Stimulated activated CD8-positive, alpha-beta memory T cell treated with anti-CD3 and anti-CD28 coated beads, Interleukin-12 subunit alpha, Interleukin-12 subunit beta, amount 100 ng/mL, for 4 hours (primary cell): Measurements from ENCODE around the gene MAB21L2.
"Not testable (repeated sequence)": the region's sequence is repeated elsewhere in the genome, so short reads cannot be mapped to it uniquely, and the experiment has no call there.

ENCODE experiments used
- DNase-seq: peaks from one replicate; pipeline ENCODE4 v3.0.0-alpha.2; 2020; ENCODE audit warnings: low read depth

Gene MAB21L2

DNA sequence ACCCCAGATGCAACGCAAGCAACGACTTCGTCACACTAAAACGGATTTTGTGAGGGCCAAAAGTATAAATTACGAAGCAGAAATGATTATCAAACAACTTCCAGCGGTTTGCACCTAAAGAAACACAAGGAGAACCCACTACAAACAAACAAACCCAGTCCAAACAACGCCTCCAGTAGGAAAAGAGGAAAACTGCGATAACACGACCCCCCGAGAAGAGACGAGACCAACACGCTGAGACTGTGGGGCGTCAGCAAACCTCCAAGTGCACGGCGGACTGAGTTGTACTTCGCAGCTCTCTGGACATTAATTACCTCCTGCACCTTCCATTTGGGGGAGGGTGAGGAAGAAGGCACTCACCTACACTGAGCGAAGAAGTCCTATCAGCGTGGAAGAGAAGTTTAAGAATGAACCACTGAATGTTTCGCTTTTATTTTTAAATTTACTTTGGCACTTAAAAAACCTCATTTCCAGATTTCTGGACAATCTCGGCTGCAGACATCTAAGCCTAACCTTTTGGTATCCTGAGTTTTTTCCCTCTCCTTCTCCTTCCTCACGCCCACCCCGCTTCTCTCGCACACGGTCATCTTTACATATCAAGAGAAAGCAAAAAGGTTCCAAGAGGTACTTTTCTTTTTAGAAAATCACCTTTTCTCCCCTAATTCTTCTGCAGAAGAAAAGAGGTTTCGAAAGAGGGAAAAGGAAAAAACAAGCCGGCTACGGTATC lies at the start of gene MAB21L2:
Gene MAB21L2, plus strand, starts transcription at position 6 of the 727 bp plus-strand sequence. CDS start 879 bp downstream, outside the sequence.
- DNase-seq = no peak

DNA sequence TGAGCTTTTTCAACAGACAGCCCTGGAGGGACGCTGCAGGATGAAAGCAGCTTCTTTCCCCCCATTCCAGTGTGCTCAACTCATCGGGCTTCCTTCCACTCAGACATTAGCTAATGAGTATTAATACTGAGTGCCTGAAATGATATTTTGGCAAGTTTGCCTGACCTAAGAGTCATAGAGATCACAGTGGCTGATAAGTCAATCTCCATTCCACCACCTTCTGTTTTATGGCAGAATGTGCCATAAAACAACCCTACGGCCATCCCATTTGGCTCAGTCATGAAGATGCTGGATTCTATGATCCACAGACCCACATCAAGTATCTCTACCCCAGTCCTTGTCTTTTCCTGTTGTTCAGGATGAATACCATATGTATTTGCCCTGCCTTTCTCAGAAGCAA lies 48.3 kb upstream of the MAB21L2 start:
- no peak for DNase-seq

DNA sequence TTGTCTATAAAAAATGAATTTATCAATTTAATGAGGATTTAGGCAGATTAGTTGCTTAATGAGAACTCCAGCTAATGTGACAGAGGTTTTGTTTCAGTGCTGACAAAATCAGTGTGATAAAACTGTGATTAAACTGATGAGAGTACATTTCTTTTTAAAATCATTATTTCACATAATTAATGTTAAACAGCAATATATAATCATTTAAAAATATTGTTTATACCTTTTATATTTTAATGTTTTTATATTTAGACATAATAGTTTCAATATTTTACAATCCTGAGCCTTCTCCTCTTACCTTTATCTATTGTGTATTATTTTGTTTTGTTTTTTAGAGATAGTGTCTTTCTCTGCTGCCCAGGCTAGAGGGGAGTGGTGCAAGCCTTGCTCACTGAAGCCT lies 47.1 kb upstream of the MAB21L2 start:
- no peak for DNase-seq

DNA sequence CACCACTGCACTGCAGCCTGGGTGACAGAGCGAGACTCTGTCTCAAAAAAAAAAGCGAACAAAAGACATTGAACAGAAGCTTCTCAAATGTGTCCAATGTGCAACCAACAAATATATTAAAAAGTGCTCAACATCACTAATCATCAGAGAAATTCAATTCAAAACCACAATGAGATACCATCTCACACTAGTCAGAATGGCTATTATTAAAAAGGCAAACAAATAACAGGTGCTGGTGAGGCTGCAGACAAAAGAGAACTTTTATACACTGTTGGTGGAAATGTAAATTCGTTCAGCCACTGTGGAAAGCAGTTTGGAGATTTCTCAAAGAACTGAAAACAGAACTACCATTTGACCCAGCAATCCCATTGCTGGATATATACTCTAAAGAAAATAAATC lies 44.0 kb upstream of the MAB21L2 start:
- DNase-seq = not testable (repeated sequence)

DNA sequence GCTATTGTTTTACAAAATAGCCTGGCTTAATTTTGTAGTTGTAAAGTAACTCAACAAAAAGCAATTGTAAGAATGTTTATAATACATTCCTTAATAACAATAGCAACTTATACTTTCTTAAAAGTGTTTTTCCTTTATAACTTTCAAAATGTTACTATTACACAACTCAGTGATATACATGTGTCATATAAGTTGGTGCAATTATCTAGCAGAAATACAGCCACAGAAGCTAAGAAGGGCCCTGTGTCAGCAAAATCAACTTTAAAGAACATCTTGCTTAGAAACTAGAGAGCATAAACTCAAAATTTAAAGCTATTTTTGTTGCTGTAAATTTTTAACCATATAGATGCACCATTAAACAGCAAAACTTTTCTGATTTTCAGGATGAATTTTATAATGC lies 41.4 kb upstream of the MAB21L2 start:
- DNase-seq = no peak

DNA sequence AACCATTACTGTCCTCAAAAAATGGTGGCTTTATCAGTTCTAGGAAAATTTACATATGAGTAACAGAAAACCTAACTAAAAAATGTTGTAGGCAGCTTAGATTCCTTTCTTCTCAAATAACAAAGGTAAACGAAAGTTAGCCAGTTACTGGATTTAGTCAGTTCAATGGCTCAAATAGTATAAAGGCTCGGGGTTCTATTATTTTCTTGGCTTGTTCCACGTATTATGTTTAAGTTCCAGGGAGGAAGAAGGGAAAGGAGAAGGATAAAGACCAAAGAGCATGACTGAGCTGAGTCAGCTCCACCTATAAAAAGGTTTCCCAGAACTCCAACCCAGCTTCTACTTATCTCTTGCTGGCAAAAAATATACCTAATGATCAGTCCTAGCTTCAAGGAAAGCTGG lies 41.0 kb upstream of the MAB21L2 start:
- DNase-seq = no peak

DNA sequence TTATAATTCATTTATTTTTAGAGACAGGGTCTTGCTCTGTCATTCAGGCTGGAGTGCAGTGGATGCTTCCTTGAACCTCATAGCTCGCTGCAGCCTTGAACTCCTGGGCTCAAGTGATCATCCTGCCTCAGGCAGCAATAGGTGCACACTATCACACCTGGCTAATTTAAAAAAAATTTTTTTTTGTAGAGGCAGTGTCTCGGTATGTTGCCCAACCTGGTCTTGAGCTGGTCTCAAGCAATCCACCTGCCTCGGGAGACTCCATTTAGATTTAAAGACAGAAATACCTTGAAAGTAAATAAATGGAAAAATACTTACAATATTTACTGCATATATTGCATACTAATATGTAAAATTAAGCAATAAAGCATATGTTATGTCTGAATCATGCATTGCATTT lies 40.3 kb upstream of the MAB21L2 start:
- no peak for DNase-seq

DNA sequence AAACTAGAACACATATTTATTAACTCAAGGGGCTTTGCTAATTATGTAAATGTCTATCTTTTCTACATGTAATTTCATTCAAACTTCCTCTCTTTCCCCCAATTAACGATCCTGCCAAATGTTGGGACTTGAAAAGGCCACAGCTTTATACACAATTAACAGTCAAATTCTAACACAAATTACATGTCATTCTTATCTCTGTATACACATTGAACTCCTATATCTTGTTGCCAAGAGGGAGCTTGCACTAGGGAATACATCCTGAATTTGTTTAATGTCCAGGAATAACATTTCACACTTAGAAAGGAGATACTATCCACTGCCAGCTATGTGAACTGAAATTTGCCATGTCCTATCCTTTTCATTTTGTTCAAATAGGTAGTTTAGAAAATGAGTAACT lies 38.9 kb upstream of the MAB21L2 start:
- DNase-seq = no peak

DNA sequence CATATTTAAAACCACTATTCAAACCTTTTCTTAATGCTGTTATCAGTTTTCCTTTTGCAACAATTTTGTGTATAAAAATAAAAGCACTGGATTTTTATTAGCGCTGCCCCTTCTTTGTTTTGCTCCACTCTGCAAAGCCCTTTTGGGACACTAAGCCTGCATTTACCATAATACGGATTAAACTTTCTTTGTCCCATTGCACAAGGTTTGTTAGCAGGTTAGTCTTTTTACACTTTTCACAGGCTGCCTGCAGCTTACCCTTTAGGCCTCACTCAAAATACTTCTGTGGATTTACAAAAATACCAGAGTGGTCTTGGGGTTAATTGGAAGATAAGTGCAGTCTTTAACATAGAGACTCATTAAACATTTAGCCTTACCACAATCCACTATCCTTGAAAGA lies 35.7 kb upstream of the MAB21L2 start:
- no peak for DNase-seq

DNA sequence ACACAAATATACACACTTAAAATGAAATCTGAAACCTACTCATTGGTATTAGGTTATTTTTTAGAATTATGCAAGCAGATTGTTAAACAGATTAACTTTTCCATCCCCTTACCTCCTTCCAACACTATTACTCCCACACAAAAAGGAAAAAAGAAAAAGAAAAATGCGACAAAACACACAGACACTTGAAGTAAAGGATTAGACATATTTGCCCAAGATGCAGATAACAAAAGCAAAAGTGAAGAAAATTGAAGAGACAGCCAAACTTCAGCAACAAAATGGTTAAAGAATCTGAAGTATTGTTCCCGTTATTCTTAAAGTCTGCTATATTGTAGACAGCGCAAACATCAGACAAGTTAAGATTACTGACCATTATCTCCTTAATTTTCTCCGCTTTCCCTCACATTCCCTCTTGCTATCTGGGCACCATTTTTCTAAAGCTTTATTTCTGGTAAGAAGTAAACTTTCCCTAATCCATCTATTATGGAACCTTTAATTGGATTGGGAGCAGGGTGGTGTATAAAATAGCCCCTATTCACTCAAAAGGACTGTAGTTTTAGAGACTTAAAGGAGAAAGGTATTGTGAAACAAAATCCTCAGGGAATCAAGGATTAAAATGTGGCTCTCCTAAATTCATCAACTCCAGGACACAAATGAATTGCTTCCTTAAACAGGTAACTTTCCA lies 34.7 kb upstream of the MAB21L2 start:
- DNase-seq = no peak

DNA sequence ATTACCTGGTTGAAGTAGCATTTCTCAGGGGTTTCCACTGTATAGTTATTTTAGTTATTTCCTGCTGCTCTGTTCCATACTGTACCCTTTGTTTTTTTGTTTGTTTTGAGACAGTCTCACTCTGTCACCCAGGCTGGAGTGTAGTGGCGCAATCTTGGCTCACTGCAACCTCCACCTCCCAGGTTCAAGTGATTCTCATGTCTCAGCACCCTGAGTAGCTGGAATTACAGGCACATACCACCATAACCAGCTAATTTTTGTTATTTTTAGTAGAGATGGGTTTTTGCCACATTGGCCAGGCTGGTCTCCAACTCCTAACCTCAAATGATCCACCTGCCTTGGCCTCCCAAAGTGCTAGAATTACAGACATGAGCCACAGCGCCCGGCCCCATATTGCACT lies 24.1 kb upstream of the MAB21L2 start:
- not testable (repeated sequence) for DNase-seq

DNA sequence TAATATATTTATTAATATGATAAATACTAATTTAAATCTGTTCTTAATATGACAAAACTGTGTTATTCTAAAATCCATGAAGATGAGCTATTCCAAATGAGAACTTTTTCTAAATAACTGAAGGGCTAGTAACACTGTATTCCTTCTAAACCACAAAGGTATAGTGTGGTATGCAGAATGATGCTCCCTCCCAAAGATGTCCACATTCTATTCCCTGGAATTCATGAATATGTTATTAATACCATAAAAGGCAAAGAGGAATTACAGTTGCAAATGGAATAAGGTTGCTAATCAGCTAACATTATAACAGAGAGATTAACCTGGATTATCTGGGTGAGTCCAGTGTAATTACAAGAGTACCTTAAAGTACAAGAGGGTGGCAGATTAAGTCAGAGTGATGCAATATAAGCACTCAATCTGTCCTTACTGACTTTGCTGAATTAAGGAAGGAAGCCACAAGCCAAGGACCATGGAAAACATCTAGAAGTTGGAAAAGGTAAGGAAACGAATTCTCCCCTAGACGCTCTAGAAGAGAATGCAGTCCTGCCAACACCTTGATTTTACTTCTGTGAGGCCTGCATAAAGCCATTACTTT lies 20.7 kb upstream of the MAB21L2 start:
- no peak for DNase-seq

DNA sequence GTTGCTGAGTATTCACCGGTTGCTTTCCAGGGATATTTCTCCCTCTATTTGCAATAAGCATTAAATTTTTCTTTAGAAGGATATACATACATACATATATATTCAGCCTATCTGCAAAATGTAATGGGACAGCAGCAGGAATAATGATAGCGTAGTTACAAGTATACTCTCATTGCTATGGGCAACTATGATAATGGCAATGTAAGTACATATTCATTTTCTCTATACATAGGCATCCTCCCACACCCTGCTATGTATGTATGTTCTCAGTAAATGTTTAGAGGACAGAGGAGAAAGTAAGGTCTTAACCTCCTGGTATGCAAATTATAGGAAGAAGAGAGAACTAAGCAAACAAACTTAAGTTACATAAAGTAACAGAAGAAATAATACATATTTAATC lies 19.7 kb upstream of the MAB21L2 start:
- no peak for DNase-seq

DNA sequence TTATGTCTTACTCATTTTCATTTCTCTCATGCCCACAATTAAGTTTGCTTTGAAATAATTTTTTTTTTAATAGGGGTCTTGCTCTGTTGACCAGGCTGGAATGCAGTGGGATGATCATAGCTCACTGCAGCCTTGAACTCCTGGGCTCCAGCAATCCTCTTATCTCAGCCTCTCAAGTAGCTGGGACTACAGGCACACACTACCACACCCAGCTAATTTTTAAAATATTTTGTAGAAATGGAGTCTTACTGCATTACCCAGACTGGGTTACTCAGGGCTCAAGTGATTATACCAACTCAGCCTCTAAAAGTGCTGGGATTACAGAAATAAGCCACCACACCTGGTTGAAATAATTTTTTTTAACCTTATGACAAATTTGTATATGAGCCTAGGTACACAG lies 19.2 kb upstream of the MAB21L2 start:
- DNase-seq = no peak

DNA sequence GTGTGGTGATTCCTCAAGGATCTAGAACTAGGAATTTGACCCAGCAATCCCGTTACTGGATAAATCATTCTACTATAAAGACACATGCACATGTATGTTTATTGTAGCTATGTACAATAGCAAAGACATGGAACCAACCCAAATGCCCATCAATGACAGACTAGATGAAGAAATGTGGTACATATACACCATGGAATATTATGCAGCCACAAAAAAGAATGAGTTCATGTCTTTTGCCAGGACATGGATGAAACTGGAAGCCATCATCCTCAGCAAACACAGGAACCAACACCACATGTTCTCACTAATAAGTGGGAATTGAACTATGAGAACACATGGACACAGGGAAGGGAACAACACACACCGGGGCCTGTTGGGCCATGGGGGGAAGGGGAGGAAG lies 17.0 kb upstream of the MAB21L2 start:
- DNase-seq = not testable (repeated sequence)

DNA sequence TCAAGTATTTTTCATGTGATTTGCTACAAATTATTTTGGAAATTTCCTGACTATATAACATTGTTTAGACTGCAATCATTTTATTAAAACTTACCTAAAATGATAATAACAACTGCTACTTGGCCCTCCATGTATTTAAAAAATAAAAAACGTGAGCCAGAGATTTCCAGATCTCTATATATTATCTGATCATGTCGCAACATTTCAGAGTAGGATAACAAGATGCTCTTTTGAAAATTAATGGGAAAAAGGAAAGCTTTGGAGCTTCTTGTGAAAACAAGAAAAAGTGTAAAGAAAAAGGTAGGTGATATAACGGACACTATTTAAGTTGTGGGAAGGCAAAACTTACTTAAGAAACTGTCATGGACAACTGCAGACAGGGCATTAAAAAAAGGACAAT lies 14.9 kb upstream of the MAB21L2 start:
- no peak for DNase-seq

DNA sequence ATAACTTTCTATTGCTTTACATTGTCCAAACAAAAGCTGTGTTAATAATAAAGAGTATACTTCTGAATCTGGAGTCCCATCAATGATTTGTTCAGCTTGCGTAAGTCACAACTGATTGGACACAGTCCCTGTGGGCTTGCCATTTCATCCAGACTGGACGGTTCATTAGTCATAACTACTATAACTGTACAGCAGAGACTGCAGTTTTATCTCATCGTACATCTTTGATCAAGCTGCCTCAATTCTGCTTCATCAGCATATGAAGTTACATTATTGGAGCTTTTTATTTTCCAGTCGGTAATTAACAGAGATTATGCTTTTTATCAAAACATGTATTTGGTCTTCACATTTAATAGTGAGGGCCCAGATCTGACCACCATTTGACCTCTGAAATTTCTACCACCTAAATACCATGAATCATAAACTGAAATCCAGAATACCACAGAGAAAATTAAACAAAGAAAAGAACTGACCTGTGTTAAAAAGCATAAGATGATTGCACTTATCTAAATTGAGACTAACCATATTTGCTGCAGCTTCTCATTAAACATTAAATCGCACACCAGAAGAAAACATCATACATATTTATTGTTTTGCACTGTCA lies 12.5 kb upstream of the MAB21L2 start:
- DNase-seq = no peak

DNA sequence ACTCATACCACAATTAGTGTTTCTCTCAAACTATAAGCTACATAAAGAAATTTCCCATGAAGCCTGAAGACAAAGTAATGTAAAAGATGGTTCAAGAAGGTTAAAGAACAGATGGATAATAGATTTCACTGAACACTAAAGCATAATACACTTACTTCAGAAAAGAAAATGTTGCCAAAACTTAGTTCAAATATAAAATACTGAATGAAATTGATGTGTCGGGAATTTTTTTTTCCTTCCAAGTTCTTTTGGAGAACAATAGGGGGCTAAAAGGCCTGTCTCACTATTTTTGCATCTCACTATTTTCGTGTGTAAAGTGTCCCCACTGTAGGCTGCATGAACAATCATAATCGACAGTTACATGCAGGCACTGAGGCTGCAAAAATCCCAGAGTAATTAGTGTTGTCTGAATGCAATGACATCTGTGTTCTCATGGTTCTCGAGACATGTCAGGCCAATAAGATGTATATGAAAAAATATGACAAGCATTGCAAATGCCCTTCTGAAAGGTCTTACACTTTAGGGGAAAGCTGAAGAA lies 11.9 kb upstream of the MAB21L2 start:
- no peak for DNase-seq

DNA sequence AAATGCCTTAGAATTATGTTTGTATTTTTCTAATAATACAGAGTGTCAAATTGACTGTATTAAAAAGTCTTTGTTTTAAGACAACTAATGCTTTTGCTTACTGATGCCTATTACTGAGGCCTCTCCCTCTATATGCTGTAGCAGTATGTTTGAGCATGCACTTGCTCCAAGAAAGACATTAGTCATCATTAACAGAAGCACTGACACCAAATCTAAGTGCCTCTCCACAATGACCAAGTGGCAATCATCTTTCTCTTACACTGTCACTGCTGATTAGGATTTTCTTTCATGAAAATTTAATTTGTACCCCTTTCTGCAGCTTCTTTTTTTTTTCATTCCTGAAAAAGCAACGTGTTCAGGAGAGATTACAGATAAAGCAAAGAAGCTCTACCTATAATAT lies 11.1 kb upstream of the MAB21L2 start:
- no peak for DNase-seq

DNA sequence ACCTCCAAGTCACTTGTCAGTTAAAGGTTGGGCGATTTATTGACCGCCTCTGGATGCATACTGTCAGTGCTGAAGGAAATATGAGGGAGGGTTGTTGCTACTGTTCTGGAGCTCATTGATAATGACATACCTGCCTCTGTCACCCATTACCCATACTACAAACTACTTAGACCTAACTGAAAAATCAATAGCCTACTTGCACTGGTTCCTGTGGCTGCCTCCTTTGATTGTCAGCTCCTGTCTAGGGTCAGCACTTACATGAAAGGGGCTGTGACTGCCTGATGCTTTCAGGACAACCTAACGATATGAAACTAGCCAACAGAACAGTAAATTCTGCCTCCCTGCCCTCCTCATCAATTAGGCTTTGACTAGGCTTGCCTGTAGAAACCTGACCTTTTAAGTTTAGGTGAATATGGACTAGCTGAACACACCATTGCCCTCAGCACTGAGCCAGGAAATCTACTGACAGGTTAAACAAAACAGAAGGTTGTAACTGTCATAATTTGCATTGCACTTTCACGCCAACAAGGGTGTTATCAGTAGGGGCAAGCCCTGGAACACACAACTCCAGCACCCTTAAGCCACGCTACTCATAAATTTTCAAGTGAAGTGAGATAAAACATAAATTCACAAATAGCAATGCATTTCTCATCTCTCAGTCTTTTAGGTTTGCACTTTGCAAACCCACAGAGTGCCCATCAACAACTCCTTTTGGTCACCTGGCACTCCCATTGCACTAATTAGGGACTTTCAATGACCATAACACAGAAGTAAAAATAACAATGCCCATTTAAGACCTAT lies 9.0 kb upstream of the MAB21L2 start:
- no peak for DNase-seq

DNA sequence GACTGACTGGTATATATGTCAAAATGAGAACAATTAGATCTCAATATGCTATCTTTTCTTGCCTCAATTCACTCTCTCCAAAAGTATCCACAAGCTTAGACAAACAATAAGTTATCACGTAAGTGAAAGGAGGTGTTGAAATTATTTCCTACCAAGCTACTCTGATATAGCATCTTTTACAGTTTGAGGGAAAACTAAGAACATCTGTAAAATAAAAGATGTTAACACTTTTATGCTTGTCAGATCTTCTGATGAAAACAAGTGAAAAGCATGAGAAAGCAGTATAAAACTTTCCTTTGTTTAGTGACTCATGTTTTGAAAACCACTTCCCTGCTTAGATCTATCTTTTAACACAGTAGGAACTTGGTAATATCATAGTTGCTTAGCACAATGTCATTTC lies 8.4 kb upstream of the MAB21L2 start:
- no peak for DNase-seq

DNA sequence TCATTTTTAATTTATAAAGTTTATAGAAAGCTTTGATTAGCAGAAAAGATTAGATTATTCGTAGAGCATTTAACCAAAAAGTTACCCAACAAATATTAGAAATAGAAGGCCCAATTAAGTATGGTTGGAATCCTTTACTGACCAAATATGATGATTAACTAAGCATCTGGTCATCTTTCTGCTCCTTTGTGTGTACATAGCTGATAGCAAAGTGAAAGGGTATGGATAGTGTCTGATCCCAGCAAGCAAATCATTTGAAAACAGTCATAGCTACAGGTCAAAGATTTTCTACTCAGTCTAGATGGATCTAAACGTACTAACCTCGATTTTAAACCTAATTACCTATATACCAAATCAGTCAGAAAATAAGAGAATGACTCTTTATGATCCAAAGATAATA lies 7.3 kb upstream of the MAB21L2 start:
- no peak for DNase-seq
